HG02798 (cell line): Measurements from ENCODE around the gene SLC30A7.
"Not testable (repeated sequence)": the region's sequence is repeated elsewhere in the genome, so short reads cannot be mapped to it uniquely, and the experiment has no call there.

ENCODE experiments used
- ATAC-seq: cut with Tn5 transposase; IDR thresholded peaks from one replicate; pipeline ENCODE4 v1.9.1; 2021; ENCODE audit warnings: mild to moderate bottlenecking; ENCODE audit not compliant: unreplicated experiment, poor library complexity

Gene SLC30A7

DNA sequence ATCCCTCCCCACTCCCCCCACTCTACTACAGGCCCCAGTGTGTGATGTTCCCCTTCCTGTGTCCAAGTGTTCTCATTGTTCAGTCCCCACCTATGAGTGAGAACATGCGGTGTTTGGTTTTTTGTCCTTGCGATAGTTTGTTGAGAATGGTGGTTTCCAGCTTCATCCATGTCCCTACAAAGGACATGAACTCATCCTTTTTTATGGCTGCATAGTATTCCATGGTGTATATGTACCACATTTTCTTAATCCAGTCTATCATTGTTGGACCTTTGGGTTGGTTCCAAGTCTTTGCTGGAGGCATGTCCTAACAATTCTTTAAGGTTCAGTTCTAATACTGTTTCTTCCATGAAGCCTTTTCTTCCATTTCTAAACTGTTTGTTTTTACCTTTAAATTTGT lies 37.7 kb downstream of the SLC30A7 start:
- ATAC-seq, result not testable (repeated sequence)

DNA sequence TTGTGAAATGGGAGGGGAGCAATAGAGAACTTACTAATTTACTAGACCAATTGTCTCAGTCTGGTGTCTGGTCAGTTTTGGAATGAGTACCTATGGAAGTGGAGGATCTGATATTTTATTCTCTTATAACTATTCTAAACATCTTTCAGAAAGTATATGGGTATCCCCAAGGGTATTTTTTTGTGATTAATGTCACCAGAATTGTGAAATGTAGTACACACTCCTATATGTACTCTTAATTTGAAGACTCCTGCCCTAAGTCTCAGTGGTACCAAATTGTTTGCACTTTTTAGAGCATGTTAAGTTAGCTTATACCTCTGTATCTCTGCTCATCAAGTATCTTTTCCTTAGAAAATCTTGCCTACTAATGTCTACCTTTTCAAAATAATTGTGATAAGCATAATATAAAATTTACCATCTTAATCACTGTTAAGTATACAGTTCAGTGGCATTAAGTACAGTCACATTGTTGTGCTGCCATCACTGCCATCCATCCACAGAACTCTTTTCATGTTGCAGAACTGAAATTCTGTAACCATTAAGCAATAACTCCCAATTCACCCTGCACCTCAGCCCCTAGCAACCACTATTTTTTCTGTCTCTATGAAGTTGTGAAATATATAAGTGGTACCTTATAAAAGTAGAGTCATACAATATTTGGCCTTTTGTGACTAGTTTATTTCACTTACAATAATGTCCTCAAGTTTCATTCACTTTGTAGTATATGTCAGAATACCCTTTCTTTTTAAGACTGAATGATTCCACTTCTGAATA lies 40.5 kb downstream of the SLC30A7 start:
- ATAC-seq, result no peak

DNA sequence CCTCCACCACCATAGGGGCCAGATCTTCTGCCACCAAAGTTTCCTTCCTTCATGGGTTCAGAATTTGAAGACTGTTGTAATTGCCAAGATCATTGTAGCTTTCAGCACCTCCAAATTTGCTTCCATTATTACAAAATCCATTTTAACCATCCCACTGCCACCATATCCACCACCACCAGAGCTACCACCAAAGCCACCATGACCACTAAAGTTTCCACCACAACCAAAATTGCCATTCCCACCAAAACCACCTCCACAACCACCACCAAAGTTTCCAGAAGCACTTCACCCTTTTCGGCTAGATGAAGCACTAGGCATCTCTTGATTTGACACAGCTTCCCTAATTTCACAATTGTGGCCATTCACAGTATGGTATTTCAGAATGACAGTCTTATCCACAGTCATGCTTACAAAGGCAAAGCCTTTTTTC lies 45.2 kb downstream of the SLC30A7 start:
- ATAC-seq, result peak; percentile 50

DNA sequence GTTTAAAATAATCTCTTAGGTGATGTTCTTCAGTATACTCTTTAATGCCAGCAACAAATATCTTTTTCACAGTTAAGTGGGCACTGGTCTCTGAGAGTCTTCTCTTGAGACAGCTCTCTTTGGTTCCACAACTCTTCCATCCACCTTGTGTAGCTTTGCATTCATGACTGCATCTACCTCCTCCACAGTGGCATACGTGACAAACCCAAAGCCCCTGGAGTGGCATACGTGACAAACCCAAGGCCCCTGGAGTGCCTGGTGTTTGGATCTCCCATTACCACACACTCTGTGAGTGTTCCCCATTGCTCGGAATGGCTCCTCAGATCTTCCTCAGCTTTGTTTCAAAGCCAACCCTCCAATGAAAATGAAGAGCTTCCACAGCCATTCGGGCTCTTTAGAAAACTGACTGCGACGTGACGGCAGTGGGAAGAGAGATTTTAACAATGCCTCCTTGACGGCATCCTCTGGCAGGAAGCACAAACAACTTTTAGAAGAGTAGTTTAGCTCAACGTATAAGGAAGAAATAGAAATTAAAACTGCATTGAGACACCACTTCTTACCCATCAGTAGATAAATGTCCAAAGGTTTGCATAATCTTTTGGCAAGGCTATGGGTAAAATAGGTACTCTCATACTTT lies 45.8 kb downstream of the SLC30A7 start:
- ATAC-seq, result no peak

DNA sequence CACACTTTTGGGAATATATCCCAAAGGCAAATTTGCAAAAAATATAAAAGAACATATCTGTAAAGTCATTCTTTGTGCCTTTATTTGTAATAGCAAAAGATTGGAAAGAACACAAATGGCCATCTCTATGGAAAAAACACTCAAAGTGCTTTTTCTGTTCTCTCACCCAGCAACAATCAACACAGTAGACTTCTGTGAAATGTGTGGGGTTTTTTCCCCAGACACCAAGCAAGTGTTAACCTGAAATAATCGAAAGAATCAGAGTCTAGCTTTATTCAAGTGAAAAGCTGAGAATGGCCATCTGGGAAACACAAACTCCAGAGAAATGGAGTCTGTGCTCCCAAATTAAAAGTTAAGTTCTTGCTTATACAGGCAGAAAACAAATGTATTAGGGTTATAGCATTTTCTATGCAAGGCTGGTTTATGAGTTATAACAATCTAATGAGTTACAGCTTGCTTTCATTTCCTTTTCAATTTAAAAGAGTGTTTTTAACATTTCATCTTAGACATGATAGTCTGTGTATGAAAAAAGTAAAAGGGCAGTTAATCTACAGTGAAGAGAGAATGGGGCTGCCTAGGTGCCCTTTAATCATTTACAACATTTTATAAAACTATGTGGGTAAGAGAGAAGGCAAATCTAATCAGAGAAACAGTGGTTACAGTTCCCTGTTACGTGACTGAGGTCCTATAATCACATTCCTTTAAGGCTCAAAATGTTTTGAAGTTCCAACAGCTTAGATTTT lies 46.6 kb downstream of the SLC30A7 start:
- no peak for ATAC-seq

DNA sequence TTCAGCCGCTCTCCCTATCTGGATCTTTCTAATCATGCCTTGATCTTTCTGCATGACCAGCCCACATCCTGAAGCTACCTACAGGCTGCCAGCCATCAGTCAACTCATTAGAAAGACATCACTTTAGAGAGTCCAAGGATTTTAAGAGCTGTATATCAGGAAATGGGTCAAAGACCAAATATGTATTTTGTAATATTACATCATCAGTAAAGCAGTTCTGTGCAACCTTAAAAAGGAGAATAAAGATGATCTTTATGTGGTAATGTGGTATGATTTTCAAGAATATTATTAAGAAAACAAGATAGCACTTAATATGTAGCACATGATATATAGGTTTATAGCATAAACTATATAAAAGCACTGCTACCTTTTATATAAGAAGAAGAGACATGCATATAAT lies 47.6 kb downstream of the SLC30A7 start:
- ATAC-seq, result no peak

DNA sequence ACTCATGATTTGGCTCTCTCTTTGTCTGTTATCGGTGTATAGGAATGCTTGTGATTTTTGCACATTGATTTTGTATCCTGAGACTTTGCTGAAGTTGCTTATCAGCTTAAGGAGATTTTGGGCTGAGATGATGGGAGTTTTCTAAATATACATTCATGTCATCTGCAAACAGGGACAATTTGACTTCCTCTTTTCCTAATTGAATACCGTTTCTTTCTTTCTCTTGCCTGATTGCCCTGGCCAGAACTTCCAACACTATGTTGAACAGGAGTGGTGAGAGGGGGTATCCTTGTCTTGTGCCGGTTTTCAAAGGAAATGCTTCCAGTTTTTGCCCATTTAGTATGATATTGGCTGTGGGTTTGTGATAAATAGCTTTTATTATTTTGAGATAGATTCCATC lies 50.2 kb downstream of the SLC30A7 start:
- ATAC-seq, result not testable (repeated sequence)

DNA sequence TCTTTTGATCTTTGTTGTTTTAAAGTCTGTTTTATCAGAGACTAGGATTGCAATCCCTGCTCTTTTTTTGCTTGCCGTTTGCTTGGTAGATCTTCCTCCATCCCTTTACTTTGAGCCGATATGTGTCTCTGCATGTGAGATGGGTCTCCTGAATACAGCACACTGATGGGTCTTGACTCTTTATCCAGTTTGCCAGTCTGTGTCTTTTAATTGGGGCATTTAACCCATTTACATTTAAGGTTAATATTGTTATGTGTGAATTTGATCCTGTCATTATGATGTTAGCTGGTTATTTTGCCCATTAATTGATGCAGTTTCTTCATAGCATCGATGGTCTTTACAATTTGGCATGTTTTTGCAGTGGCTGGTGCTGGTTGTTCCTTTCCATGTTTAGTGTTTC lies 51.9 kb downstream of the SLC30A7 start:
- not testable (repeated sequence) for ATAC-seq

DNA sequence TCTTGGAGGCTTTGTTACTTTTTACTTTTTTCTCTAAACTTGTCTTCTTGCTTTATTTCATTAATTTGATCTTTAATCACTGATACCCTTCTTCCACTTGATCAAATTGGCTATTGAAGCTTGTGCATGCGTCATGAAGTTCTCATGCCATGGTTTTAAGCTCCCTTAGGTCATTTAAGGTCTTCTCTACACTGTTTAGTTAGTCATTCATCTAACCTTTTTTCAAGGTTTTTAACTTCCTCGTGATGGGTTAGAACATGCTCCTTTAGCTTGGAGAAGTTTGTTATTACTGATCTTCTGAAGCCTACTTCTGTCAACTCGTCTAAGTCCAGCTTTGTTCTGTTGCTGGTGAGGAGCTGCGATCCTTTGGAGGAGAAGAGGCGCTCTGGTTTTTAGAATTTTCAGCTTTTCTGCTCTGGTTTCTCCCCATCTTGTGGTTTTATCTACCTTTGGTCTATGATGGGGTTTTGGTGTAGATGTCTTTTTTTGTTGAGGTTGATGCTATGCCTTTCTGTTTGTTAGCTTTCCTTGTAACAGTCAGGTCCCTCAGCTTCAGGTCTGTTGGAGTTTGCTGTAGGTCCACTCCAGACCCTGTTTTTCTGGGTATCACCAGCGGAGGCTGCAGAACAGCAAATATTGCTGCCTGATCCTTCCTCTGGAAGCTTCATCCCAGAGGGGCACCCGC lies 53.0 kb downstream of the SLC30A7 start:
- ATAC-seq, result not testable (repeated sequence)

DNA sequence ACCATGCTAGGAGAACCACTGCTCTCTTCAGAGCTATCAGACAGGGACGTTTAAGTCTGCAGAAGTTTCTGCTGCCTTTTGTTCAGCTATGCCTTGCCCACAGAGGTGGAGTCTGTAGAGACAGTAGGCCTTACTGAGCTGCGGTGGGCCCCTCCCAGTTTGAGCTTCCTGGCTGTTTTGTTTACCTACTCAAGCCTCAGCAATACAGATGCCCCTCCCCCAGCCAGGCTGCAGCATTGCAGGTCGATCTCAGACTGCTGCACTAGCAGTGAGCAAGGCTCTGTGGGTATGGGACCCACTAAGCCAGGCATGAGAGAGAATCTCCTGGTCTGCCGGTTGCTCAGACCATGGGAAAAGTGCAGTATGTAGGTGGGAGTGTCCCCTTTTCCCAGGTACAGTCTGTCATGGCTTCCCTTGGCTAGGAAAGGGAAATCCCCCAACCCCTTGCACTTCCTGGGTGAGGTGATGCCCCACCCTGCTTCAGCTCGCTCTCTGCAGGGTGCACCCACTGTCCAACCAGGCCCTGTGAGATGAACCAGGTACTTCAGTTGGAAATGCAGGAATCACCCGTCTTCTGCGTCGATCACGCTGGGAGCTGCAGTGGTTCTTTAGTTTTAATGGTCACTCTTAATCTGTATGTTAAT lies 53.7 kb downstream of the SLC30A7 start:
- ATAC-seq, result peak; percentile 71

DNA sequence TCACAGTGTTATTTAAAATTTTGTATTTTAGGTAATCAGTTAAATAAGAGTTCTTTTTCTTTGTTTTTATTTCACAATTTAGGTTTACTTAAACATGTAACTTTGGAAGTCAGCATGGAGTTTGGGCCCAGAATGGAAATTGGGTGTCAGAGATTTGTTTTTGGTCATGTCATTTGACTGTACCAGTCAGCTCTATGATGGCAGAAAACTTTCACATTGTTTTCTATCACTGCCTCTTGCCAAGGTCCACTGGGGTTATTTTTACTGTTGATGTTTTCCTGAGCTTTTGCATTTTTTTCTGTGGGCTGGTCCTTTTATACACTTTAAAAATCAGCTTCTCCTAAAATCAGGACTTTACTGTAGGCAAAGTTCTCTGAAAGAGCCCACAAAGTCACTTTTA lies 54.4 kb downstream of the SLC30A7 start:
- no peak for ATAC-seq

DNA sequence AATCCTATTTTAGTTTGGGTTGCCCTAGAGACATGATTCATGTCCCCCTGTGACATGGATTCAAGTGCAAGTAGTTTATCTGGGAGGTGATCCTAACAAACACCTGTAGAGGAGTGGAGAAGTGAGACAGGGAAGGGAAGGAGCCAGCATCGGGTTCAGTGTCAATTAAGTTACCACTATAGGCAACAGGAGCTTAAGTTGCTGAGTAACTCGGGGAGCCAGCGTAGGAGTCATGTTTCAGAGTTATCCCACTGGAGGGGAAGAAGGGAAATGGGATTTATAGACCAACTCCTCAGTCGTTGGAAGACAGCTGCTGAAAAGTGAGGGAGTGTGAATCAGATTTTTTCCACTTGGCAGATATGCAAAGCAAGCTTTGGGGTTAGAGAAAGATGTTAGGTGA lies 54.9 kb downstream of the SLC30A7 start:
- no peak for ATAC-seq

DNA sequence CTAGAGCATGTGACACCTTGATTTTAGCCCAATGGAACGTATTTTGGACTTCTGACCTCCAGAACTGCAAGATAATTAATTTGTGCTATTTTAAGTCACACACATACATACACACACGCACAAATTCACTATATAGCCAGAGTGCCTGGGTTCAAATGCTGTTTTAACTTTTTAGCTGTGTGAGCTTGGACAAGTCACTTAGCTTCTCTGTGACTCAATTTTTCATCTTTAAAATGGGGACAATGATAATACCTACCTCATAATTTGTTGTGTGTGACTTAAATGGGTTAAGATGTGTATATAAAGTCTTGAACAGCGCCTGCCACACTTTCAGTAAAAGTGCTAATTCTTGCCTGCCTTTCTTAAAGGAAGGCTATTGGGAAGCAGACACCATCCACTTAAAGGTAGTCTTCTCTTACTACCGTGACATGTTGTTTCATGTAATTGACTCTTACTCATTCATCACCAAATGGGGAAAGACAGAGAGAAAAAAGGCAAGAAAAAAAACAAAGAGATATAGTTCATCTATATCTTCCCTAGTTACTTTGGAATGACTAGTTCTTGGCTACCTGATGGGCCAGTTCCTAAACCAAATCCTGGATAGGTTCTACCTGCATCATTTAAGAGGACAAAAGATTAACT lies 56.3 kb downstream of the SLC30A7 start:
- no peak for ATAC-seq

DNA sequence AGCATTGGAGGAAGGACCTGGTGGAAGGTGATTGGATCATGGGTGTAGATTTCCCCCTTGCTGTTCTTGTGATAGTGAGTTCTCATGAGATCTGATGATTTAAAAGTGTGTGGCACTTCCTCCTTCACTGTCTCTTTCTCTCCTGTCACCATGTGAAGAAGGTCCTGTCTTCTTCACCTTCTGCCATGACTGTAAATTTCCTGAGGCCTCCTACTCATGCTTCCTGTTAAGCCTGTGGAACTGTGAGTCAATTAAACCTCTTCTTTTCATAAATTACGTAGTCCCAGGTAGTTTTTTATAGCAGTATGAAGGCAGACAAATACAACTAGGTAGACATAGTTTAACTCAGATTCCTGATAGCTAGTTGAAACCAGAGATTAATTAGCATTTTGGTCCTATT lies 57.1 kb downstream of the SLC30A7 start:
- ATAC-seq, result not testable (repeated sequence)

DNA sequence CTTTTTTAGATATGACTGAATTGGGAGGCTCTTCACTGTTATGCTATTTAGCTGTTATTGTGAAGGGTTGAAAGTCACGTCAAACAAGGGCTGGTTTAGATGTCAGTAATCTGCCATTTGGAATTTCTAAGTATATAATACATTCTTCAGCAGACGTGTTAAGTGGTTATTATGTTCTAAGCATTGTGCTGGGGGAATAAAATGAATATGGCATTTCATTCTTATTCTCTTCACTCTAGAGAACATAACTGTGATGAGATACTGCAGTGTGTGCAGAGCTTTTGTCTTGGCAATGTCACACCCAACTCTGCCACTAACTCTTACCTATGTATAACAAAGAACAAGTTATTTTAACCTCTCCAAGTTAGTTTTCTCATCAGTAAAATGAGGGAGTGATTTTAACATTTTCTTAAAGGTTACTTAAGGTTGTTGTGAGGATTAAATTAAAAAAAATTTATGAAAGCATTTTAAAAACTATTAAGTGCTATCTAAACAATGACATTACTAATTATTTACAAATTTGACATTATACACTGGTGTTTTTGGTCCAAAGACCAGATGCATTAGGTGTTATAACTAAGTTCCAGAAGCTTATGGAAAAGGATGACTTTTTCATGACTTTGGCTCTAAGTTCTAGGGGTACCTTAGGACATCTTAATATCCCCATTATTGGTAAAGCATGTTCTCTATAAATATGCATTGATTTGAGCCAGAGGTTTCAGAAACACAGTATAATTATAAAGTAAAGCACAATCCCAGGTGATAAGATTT lies 58.3 kb downstream of the SLC30A7 start:
- ATAC-seq, result no peak

DNA sequence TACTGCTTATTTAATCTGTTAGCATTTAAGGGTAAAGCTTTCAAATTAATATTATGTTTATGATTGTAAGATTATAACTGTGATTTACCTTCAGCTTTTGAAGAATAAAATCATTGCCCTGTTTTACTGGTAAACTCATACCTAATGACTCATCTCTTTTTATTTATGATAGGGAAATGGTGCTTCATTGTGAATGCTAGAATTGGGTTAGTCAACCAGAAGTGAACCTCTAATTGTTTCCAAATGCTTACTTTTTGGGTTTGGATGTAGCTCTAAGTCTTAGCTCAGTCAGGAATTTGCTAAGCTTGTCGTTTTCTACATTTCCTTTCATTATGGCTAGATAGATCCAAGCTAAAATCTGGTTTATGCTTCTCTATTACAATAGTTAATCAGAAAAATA lies 59.4 kb downstream of the SLC30A7 start:
- ATAC-seq, result no peak

DNA sequence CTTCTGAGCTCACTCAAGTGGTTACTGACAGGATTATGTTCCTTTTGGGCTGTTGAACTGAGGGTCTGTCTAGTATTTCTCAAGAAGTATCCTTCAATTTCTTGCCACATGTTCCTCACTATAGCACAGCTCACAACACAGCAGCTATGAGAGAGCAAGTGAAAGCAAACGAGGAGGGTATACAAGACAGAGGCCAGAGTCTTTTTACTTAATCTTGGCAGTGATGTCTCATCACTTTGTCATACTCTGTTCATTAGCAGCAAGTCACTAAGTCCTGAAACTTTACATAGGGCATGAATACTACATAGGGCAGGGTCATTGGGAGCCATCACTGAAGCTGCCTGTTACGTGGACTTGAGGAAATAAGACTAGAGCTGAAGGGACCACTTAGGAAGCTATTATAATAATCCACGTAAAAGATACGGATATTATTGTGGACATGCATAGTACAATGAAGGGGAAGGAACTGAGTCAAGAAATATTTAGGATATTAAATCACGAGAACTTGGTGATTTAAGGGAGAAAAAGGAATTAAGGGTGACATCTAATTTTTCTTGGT lies 63.7 kb downstream of the SLC30A7 start:
- no peak for ATAC-seq

DNA sequence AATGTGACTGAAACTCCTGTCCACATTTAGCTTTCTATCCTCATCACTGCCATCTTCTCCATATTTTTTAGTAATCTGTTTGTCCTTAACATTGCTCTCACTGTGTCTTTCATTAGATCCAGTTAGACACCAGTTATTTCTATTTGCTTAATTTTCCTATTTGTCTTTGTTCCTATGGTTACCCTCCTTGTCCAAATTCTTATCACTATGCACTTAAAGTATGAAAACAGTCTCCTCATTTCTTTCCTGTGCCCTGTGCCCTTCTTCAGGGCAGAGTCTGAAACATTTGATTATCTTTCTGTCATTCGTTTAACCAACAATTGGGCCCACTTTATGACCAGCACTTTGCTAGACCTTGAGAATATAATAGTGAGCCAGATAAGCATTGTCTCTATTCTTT lies 64.2 kb downstream of the SLC30A7 start:
- no peak for ATAC-seq

DNA sequence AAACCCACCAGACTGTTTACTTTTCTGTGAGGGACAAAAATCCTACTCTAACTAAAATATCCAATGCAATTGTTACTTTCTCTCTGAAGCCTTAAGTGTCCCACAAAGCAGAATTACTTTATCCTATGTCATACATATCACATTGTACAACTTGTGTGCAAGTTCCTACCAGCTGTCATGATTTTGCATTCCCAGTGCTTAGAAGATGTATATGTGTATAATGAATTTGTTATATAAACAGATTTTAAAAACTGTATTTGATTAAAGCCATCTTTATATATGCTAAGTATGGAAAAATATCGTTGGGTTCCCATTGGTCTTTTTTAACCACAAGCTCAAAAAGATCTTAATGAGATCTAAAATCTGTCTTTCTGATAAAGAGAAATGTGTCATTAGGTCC lies 72.7 kb downstream of the SLC30A7 start:
- ATAC-seq, result no peak
